GM19397 (cell line): Measurements from ENCODE around the gene IDI2.
A peak's percentile ranks its signal among the peaks of the same experiment; 100 is the strongest.
"Not testable (repeated sequence)": the region's sequence is repeated elsewhere in the genome, so short reads cannot be mapped to it uniquely, and the experiment has no call there.

Experiments used
- ATAC-seq: cut with Tn5 transposase; IDR thresholded peaks from one replicate; pipeline ENCODE4 v1.9.1; 2021; ENCODE audit warnings: mild to moderate bottlenecking, moderate library complexity; ENCODE audit not compliant: unreplicated experiment

The IDI2 gene

DNA sequence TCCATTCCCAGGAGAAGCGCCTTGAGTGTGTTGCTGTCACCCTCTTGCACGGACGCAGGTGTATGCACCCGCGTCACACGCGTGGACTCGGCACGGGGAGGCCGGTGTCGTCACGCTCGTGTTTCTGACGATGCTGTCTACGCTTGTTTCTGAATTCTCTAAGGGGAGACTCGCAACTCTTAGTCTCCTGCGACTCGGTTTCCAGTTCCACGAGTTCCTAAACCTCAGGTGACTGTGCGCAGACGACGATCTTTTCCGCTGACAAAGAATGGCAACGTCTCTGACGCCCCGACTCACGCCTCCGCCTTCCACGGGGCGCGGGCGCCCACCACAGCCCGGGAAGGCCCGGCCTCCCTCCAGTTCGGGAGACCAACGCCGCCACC is 22.7 kb upstream of the IDI2 start:
- no peak for ATAC-seq

DNA sequence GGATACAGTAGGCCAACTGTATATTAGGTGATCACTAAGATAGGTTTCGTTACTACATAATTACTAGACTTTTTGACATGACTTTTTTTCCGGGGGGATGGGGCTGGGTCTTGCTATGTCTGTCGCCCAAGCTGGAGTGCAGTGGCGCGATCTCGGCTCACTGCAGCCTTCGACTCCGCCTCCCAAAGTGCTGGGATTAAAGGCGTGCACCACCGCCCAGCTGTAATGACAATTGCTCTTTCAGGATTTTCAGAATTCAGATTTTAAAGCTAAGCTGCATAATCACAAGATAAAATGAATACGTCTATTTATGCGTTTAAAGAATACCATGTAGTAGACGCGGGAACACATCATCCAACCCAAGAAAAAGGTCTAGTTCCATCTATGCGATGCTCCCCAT is 22.3 kb upstream of the IDI2 start:
- ATAC-seq: no peak

DNA sequence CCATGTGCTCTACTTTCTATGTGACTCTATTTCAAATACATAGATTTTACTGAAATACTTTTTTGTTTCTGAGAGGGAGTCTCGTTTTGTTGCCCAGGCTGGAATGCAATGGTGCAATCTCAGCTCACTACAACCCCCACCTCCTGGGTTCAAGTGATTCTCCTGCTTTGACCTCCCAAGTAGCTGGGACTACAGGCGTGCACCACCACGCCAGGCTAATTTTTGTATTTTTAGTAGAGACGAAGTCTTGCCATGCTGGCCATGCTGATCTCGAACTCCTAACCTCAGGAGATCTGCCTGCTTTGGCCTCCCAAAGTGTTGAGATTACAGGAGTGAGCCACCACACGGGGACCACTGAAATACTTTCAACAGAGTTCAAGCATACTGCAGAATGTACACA is 19.8 kb upstream of the IDI2 start:
- ATAC-seq: no peak

DNA sequence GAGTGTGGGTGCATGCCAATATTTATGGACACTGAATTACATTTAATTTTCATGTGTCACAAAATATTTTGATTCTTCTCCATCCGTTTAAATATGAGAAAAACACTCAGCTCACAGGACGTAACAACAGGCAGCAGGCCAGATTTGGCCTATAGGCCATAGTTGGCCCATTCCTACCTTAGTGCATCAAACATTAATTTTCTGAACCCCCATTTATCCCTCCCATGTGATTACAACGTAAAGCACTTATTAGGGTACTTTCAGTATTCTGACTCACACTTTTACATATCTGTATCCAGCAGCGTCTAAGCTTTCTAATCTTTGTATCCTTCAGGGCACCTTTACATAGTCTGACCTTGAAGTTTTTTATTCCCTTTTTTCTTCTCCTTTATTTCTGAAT is 19.3 kb upstream of the IDI2 start:
- no peak for ATAC-seq

DNA sequence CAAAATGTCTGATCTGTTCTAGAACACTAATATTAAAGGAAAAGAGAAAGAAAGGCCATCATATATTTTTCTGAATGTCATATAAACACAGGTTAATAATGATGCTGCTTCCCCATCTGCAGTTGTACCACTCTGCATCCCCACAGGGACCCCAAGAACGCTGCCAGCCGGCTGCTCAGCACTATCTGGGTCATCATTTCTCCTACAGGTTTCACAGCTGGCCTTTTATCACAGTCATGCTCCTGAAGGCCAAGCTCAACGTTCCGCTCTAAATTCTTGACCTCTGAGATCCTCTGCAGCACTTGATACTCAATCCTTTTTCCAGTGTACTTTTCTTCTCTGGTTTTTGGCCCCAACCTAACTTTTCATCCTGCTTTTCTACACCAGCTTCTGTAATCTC is 18.5 kb upstream of the IDI2 start:
- ATAC-seq: no peak

DNA sequence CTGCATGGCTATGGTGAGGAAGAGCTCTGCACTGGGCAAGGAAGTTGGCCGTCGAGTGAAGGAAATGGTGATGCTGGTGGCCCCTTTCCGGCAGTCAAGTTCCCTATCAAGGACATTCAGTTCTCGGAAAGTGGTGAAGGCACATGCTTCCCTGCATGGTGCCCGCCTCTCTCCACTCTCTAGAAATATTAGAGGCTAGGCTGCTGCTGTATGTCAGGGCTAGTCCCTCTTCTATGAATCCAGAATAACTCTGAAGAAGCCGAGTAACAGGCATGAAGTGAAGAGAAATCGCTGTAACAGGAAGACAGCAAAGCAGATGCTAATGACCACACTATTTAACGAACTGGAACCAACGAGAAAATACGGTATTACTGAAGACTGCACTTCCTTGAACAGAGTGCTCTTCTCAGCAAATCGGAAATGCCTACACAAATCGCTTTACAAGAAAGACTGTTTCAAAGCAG is 17.9 kb upstream of the IDI2 start:
- ATAC-seq: peak; percentile 57

DNA sequence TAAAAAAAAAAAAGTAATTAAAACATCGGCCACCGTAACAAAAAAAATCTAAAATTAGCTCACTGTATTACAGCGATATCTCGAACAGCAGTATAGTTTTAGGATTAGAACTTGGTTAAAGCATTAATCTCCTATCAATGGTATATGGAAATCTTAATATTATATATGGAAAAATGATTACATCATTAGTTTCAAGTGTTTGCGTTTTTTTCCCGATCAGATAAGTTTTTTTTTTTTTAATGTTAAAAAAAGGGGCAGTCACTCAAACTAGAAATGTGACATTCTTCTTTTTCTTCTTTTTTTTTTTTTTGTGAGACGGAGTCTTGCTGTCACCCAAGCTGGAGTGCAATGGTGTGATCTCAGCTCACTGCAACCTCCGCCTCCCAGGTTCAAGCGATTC is 15.9 kb upstream of the IDI2 start:
- ATAC-seq: no peak

DNA sequence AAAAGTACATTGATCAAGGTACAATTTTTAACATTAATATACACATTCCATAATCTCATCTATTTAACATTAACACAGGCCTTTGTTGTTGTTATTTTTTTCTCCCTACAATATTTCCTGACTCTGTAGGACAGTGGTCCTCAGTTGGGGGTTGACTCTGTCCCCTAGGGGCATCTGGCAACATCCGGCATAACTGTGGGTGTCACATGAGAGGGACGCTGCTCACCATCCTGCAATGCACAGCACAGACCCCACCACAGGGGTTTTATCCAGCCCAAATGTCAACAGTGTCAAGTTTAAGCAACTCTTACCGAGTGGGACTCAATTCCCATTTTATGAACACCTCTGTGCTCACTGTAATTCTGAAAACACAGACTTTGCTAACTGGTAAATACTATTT is 14.5 kb upstream of the IDI2 start:
- no peak for ATAC-seq

DNA sequence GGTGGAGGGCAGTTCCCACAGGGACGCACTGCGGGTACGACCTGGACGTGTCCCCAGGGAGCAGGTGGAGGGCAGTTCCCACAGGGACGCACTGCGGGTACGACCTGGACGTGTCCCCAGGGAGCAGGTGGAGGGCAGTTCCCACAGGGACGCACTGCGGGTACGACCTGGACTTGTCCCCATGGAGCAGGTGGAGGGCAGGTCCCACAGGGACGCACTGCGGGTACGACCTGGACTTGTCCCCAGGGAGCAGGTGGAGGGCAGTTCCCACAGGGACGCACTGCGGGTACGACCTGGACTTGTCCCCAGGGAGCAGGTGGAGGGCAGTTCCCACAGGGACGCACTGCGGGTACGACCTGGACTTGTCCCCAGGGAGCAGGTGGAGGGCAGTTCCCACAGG is 13.1 kb upstream of the IDI2 start:
- not testable (repeated sequence) for ATAC-seq

DNA sequence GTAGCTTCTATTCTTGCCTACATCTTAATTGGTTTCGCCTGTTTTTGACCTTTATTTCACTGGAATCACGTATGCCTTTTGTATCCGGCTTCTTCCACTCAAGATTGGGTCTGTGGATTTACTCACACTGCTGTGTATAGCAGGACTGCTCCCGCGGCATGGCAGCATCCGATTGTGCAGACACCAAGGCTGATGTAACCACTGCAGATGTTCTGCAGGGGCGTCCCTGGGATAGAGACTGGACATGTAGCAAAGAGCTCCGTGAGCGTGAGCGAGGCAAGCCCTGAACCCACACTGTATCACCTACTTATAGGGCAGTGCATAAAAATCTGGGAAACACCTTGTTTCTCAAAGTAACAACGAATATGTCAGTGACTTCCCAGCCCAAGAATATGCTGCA is 11.4 kb upstream of the IDI2 start:
- no peak for ATAC-seq

DNA sequence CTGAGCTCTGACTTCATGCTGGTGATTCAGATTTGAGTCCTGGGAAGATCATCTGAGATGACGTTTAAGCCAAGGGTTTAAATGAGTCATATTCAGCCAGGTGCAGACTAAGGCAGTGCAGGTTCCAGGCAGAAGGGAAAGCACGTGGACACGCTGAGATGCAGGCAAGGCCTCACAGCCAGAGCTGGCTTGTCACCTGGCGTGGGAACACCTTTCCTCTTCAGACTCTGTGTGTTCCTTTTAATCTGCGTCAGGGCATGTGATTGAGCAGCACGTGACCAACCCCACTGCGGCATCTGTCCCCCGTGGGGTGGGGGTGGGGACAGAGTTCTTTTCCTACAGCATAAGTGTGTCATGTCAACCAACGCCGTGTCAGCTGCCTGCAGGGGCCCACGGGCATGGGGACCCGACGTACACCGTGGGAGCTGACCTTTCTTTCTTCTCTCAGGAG is 10.7 kb upstream of the IDI2 start:
- no peak for ATAC-seq

DNA sequence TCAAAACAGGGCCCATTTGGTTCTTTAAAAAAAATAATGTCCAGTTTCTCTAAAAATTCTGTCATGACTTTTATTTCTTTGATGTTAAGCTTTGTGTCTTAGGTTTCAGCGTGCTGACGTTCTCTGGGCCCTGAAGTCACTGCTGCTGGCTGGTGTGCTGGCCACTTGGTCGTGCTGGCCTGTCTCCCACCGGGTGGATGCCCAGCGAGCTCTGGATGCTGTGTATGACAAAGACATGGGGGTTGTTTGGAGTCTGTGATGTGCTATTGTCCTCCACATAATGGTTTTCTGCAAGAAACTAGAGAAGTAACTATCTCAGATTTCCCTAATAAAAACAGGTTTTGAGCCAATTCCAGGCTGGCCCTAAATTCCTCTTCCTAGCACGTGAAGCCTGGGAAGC is 9.5 kb upstream of the IDI2 start:
- ATAC-seq: no peak

DNA sequence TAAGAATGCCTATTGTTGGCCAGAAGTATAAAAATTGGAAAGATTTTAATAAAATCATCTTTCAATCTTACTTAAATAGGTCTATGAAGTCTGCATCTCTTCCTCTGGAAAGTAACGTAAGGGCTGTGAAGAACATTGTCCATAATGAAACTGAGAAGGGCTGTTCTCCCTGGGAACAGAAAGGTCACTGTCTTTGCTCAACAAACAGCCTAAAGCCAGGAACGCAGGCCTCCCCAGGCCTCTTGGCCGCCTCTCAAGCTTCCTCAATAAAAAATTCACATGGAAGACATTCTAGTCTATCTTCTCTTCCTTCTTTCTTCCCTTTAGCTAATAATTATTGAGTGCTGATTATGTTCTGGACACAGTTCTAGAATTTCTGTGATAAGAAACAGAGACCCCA is 9.1 kb upstream of the IDI2 start:
- ATAC-seq: no peak

DNA sequence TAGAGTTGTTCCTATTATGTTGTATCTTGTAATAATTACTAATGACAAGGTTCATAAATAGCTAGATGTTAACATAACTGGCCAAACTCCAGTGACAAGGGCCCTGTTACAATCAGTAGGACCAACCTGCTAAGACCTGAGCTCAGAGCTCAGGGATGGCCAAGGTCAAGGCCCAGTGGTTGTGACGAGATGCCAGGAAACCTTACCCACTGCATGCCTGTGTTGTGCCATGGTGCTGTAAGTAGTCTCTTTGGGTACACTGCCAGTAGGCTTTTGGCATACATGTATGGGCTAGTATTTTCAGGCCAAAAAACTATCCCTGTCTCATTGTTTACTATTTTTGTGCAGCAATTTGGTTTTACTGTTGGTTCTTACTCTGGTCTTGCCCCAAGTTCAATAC is 7.9 kb upstream of the IDI2 start:
- no peak for ATAC-seq

DNA sequence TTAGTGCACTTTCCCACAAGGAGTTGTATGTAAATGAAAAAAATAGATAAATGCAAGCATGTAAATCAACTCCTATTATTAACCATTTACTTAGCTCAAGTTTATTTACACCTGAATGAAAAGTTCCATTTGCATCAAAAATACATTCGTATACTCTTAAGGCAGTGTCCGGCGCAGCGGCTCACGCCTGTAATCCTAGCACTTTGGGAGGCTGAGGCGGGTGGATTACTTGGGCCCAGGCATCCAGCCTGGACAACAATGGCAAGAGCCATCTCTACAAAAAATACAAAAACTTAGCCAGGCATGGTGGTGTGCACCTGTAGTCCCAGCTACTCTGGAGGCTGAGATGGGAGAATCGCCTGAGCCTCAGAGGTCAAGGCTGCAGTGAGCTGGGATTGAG is 4.2 kb upstream of the IDI2 start:
- no peak for ATAC-seq

DNA sequence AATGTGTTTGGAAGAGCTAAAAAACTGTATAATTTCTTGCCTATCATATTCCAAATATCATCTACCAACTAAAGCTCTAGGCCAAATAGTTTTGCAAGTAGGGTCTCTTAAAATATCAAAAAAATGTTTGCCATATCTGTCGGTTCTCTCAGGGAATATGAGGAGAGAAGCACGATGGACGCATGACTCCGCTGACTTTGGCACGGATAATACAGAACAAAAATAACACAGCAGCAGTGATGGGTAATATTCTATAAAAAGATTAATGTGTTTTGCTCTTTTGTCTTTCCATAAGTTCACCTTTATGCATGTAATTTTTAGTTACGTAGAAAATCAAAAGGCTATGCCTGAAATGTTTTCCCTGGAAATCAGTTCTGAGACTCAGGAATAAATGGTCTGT is 919 bp upstream of the IDI2 start:
- no peak for ATAC-seq

DNA sequence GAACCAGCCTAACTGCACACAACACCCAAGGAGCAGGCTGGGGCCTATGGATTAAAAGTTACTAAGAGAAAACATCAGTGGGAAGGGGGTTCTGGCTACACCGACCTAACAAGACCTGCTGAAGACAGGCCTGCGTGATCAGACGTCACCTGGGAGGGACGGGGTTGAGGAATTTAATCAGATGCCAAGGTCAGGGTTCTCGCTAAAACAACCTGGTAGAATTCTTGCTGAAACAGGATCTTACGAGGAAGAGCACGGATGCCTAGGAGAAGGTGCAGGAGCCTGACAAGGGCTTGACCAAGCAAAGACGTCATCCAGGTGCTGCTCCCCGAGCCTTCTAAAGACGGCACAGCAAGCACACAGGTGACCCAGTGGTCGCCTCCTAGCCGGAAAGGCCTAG is 1.6 kb downstream of the IDI2 start:
- ATAC-seq: no peak

DNA sequence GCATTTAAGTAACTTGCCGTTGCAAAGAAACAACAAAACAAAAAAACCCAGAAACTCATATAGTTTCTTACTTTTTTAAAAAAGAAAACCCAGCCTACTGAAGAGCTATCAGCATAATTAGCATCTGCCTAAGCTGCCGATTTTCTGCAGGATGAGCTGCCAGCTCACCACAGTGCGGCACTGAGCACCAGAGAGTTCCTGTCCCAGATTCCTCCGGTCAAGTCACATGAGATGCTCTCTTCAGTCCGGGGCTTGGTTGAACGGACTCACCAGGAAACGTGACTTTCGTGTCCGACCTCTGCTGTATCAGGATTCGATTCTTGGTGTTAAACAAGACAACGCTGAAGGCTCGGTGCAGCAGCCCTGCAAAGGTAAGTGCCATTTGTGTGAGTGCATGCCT is 3.2 kb downstream of the IDI2 start:
- no peak for ATAC-seq

DNA sequence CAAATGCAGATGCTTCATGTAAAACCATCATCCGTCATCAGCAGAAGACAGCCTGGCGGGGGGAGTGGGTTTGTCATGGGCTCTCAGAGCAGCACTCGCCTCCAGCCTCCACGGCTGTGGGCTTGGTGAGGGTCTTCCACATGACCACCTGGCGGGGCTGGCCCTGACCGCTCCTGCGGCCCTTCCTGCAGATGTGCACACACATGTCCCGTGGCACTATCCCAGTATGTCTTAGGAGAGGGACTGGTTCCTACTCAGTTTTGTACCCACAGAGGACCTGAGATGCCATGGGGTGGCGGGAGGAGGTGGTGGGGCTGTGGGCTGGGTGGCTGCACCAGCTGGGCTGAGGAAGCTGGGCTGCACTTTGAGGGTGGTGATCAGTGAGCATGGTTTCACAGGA is 4.7 kb downstream of the IDI2 start:
- no peak for ATAC-seq

DNA sequence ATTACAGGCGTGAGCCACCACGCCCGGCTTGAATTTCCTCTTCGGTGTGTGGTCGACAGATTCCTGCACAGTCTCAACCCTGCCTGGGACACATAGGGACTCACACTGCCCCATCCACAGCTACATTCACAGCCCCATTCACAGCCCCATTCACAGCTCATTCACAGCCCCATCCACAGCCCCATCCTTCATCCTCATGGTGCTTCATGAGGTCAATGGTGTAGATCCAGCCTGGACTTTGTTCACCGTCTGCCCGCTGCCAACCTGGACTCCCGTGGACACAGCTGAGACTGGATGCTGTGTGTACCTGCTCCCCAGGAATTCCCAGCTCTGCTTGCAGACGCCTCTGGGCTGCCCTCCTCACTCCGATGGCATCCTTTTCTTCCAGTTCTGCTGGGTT is 5.2 kb downstream of the IDI2 start:
- no peak for ATAC-seq

DNA sequence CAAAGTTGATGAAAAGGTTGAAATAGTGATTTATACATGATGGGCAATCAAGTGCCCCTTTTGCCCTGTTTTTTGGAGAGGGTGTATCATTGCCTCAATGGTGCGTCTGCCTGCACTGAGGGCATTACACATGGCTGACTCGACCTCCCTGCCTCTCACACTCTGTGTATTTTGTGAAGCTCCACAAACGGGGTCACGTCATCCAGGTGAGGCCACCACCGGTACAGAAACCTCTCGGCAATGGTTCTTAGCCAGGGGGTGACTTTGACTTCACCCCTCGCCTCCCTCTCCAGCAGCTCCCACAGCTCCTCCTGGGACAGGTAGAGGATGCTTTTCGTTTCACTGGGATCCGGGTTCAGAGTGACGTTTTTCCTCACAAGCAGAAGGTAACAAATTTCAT is 6.3 kb downstream of the IDI2 start:
- ATAC-seq: no peak

DNA sequence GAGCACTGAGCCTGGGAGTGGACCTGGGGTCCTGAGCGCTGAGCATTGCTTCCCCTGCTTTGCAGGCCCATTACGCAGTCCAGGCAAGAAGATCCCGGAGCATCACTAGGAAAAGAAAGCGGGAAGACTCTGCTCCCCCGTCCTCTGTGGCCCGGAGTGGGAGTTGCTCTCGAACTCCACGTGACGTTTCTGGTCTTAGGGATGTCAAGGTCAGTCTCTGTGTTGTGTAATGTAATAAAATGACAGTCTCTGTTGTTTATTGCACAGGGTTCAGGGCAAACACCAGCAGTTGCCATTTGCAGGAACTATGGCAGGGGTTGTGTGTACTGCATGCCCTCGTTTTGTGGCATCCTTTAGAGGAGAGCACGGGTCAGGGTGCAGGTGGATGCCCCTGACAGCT is 10.0 kb downstream of the IDI2 start:
- no peak for ATAC-seq

DNA sequence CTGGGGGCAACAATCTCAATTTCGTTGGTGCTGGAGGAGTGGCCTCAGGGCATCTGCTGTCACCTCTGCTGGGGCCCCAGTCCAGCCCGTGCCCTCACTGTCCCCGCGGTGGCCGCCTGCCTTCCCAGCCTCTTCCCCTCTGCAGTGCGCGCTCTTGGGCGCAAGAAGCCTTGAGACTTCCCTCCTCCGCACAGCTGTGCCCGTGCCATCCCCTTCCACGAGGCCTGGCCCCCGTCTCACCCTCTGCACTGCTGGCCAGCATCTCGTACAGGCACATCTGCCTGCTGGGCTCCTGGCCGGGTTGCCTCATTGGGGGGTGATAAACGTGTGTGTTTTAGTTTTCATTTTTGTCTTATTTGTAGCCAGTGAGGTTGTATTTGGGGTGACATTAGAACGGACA is 14.0 kb downstream of the IDI2 start:
- ATAC-seq: no peak

DNA sequence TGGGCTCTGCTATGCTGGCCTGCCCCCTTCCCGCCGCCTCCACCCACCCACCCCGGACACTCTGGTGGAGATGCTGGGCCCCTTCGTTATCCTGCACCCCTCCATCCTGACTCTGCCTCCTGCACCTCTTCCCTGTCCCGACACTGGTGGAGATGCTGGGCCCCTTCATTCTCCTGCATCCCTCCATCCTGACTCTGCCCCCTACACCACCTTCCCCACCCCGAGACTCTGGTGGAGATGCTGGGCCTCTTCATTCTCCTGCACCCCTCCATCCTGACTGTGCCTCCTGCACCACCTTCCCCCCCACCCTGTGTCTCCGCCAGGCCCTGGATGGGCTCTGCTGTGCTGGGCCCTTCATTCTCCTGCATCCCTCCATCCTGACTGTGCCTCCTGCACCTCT is 15.0 kb downstream of the IDI2 start:
- ATAC-seq: no peak
